DOHH2 (cell line): ENCODE data around the gene CAPN1.

ENCODE experiments used
- H3F3A ChIP-seq: fragments of 200-600 bp; sonication (generic), shearing (Covaris generic); 2 replicates; pipeline ENCODE4 v1.6.0; 2016; ENCODE audit warnings: antibody characterized with exemption, mild to moderate bottlenecking; ENCODE audit not compliant: control insufficient read depth, insufficient read depth
- H3K27ac ChIP-seq: fragments of 200-600 bp; sonication (generic); 2 replicates; pipeline ENCODE4 v1.5.1; 2014; ENCODE audit warnings: low read depth, mild to moderate bottlenecking, low read length, moderate library complexity
- H3K27me3 ChIP-seq: fragments of 200-600 bp; sonication (generic); 2 replicates; pipeline ENCODE4 v1.6.1; 2014; ENCODE audit warnings: mild to moderate bottlenecking, low read length, mixed read lengths; ENCODE audit not compliant: control insufficient read depth
- H3K36me3 ChIP-seq: fragments of 200-600 bp; sonication (generic); 2 replicates; pipeline ENCODE4 v1.6.1; 2014; ENCODE audit warnings: mild to moderate bottlenecking, low read length, moderate library complexity, mixed read lengths; ENCODE audit not compliant: control insufficient read depth
- H3K4me1 ChIP-seq: fragments of 200-600 bp; sonication (generic); 2 replicates; pipeline ENCODE4 v1.6.1; 2014; ENCODE audit warnings: mild to moderate bottlenecking, low read length, mixed read lengths; ENCODE audit not compliant: control insufficient read depth
- H3K4me2 ChIP-seq: fragments of 200-600 bp; sonication (generic); 2 replicates; pipeline ENCODE4 v1.6.0; 2014; ENCODE audit warnings: mild to moderate bottlenecking, low read length, moderate library complexity
- H3K4me3 ChIP-seq: fragments of 200-600 bp; sonication (generic); 2 replicates; pipeline ENCODE4 v1.5.1; 2014; ENCODE audit warnings: mild to moderate bottlenecking, low read length, mixed read lengths
- H3K79me2 ChIP-seq: fragments of 200-600 bp; sonication (generic); 2 replicates; pipeline ENCODE4 v1.6.1; 2014; ENCODE audit warnings: mild to moderate bottlenecking, low read length, mixed read lengths; ENCODE audit not compliant: control insufficient read depth
- H3K9me2 ChIP-seq: fragments of 200-600 bp; sonication (generic); replicated peaks from 2 replicates; pipeline ENCODE4 v1.6.1; 2014; ENCODE audit warnings: mild to moderate bottlenecking, low read length, mixed read lengths; ENCODE audit not compliant: control insufficient read depth
- H3K9me3 ChIP-seq: fragments of 200-600 bp; sonication (generic); 2 replicates; pipeline ENCODE4 v1.6.1; 2014; ENCODE audit warnings: antibody characterized with exemption, low read length, mixed read lengths; ENCODE audit not compliant: control insufficient read depth, insufficient read depth
- H4K20me1 ChIP-seq: fragments of 200-600 bp; sonication (generic); 2 replicates; pipeline ENCODE4 v1.6.0; 2014; ENCODE audit warnings: low read depth, mild to moderate bottlenecking, antibody characterized with exemption, low read length, moderate library complexity; ENCODE audit not compliant: control insufficient read depth, insufficient read depth
- CTCF ChIP-seq: fragments of 200-600 bp; sonication (generic); IDR thresholded peaks from one replicate; pipeline ENCODE4 v1.5.1; 2014; ENCODE audit warnings: antibody characterized with exemption, mild to moderate bottlenecking, low read depth, low read length; ENCODE audit not compliant: poor library complexity, severe bottlenecking
- EZH2phosphoT487 ChIP-seq: fragments of 200-600 bp; sonication (generic); IDR thresholded peaks from 2 replicates; pipeline ENCODE4 v1.6.1; 2017; ENCODE audit warnings: borderline replicate concordance, mild to moderate bottlenecking, antibody characterized with exemption, low read length, moderate library complexity, mixed read lengths

Gene CAPN1

GRCh38 chr11:65210748-65211147, 29.0 kb downstream of the CAPN1 start:
- TF ChIP-seq EZH2phosphoT487: no peak
- no peak for TF ChIP-seq CTCF
- no peak overlapping the region for H3K27ac ChIP-seq
- no peaks in the 10 kb centered on the region for H3K9me3 ChIP-seq
- H3K4me2 ChIP-seq: no peak overlapping the region
- H3K9me2 ChIP-seq: no peaks in the 10 kb centered on the region
- no peaks in the 10 kb centered on the region for H3K79me2 ChIP-seq
- H3F3A ChIP-seq: no peaks in the 10 kb centered on the region
- H3K4me3 ChIP-seq: no peak overlapping the region
- H3K4me1 ChIP-seq: peaks cover 15% of the 10 kb centered on the region
- no peaks in the 10 kb centered on the region for H3K27me3 ChIP-seq
- no peaks in the 10 kb centered on the region for H4K20me1 ChIP-seq
- peaks cover 38% of the 10 kb centered on the region for H3K36me3 ChIP-seq

GRCh38 chr11:65211293-65212105, 29.8 kb downstream of the CAPN1 start:
- H3K9me2 ChIP-seq: no peaks in the 10 kb centered on the region
- peaks cover 15% of the 10 kb centered on the region for H3K4me1 ChIP-seq
- H3K9me3 ChIP-seq: no peaks in the 10 kb centered on the region
- H3K36me3 ChIP-seq: peaks cover 31% of the 10 kb centered on the region
- H3F3A ChIP-seq: no peaks in the 10 kb centered on the region
- H3K79me2 ChIP-seq: no peaks in the 10 kb centered on the region
- H3K4me3 ChIP-seq: no peak overlapping the region
- no peaks in the 10 kb centered on the region for H4K20me1 ChIP-seq
- no peaks in the 10 kb centered on the region for H3K27me3 ChIP-seq
- no peak overlapping the region for H3K27ac ChIP-seq
- TF ChIP-seq EZH2phosphoT487 (no peak), CTCF (no peak)
- H3K4me2 ChIP-seq: no peak overlapping the region

GRCh38 chr11:65212226-65212801, 30.6 kb downstream of the CAPN1 start:
- Histone ChIP-seq H3K79me2 (no peaks in the 10 kb centered on the region), H3K9me2 (no peaks in the 10 kb centered on the region), H3K4me3 (no peak overlapping the region), H4K20me1 (no peaks in the 10 kb centered on the region), H3K27ac (no peak overlapping the region), H3K36me3 (peaks cover 26% of the 10 kb centered on the region), H3K4me1 (peaks cover 15% of the 10 kb centered on the region), H3K27me3 (no peaks in the 10 kb centered on the region), H3F3A (no peaks in the 10 kb centered on the region), H3K9me3 (no peaks in the 10 kb centered on the region), H3K4me2 (no peak overlapping the region)
- no peak for TF ChIP-seq EZH2phosphoT487
- no peak for TF ChIP-seq CTCF
